HEK293 (cell line): ENCODE results near the gene SGPL1.

Source experiments
- CTCF ChIA-PET: fragments of 350-600 bp; formaldehyde crosslinking; extraction: SDS; loops from one replicate; lab custom pipeline; 2021; ENCODE audit warnings: antibody characterized with exemption; lab: Yijun Ruan, JAX
- POLR2A ChIA-PET: fragments of 300-600 bp; formaldehyde crosslinking; extraction: SDS; loops from one replicate; lab custom pipeline; 2020; ENCODE audit warnings: antibody characterized with exemption, inconsistent platforms; lab: Yijun Ruan, JAX
- H3K27ac ChIP-seq: fragments of 200-500 bp; sonication (Bioruptor generic); 2 replicates; pipeline ENCODE4 v1.5.1; 2014; ENCODE audit warnings: low read depth, low read length, control low read depth, inconsistent platforms; ENCODE audit errors: extremely low read depth
- H3K36me3 ChIP-seq, 2 experiments: fragments of 200-500 bp in 1 of 2; sonication (Bioruptor generic) in 1 of 2; 1 replicate in 1 of 2; 2 replicates in 1 of 2; pipeline ENCODE4 v1.5.1; 2014 to 2017; ENCODE audit warnings: inconsistent platforms in 2 of 2, low read length in 2 of 2; ENCODE audit not compliant: control insufficient read depth in 2 of 2, insufficient read depth in 1 of 2
- H3K4me1 ChIP-seq: fragments of 200-500 bp; sonication (Bioruptor generic); 2 replicates; pipeline ENCODE4 v1.5.1; 2014; ENCODE audit warnings: mild to moderate bottlenecking, low read length, inconsistent platforms; ENCODE audit not compliant: control insufficient read depth, insufficient read depth
- H3K4me3 ChIP-seq: 2 replicates; pipeline ENCODE4 v1.5.1; 2011; ENCODE audit warnings: low read depth, mild to moderate bottlenecking, control low read depth, low read length, moderate library complexity
- H3K9me3 ChIP-seq: fragments of 200-500 bp; sonication (Bioruptor generic); 2 replicates; pipeline ENCODE4 v1.5.1; 2014; ENCODE audit warnings: low read depth, low read length, inconsistent platforms; ENCODE audit not compliant: control insufficient read depth, insufficient read depth
- BCL11A ChIP-seq: fragments of 450-650 bp; formaldehyde crosslinking; IDR thresholded peaks from 2 replicates; pipeline ENCODE4 v1.5.1; 2016; ENCODE audit warnings: low read depth, missing biosample characterization, missing genetic modification characterization
- HOXC10 ChIP-seq: sonication (generic); formaldehyde crosslinking; IDR thresholded peaks from 2 replicates; pipeline ENCODE4 v1.8.1; 2023; ENCODE audit warnings: mild to moderate bottlenecking, missing genetic modification reagents
- OSR2 ChIP-seq: fragments of 450-650 bp; formaldehyde crosslinking; IDR thresholded peaks from 2 replicates; pipeline ENCODE4 v1.5.1; 2016; ENCODE audit warnings: missing biosample characterization, missing genetic modification characterization
- WT1 ChIP-seq: fragments of 450-650 bp; formaldehyde crosslinking; IDR thresholded peaks from 2 replicates; pipeline ENCODE4 v1.5.1; 2016; ENCODE audit warnings: missing biosample characterization, missing genetic modification characterization
- ZBTB1 ChIP-seq: fragments of 450-650 bp; formaldehyde crosslinking; IDR thresholded peaks from 2 replicates; pipeline ENCODE4 v1.5.1; 2016; ENCODE audit warnings: missing biosample characterization, missing genetic modification characterization
- ZBTB7A ChIP-seq: fragments of 450-650 bp; formaldehyde crosslinking; IDR thresholded peaks from 2 replicates; pipeline ENCODE4 v1.5.1; 2016; ENCODE audit warnings: low read depth, missing biosample characterization, missing genetic modification characterization
- ZBTB8A ChIP-seq: fragments of 450-650 bp; formaldehyde crosslinking; IDR thresholded peaks from 2 replicates; pipeline ENCODE4 v1.5.1; 2016; ENCODE audit warnings: missing biosample characterization, missing genetic modification characterization
- ZNF121 ChIP-seq: fragments of 450-650 bp; formaldehyde crosslinking; IDR thresholded peaks from 2 replicates; pipeline ENCODE4 v1.5.1; 2016; ENCODE audit warnings: missing biosample characterization, missing genetic modification characterization
- ZNF133 ChIP-seq: fragments of 450-650 bp; formaldehyde crosslinking; IDR thresholded peaks from 2 replicates; pipeline ENCODE4 v1.5.1; 2016; ENCODE audit warnings: missing biosample characterization, missing genetic modification characterization
- ZNF184 ChIP-seq: fragments of 450-650 bp; IDR thresholded peaks from 2 replicates; pipeline ENCODE4 v1.5.1; 2018; ENCODE audit warnings: missing biosample characterization, mild to moderate bottlenecking, missing genetic modification characterization
- ZNF311 ChIP-seq: fragments of 450-650 bp; formaldehyde crosslinking; IDR thresholded peaks from 2 replicates; pipeline ENCODE4 v1.5.1; 2017; ENCODE audit warnings: missing biosample characterization, missing genetic modification characterization, borderline replicate concordance
- ZNF354C ChIP-seq: fragments of 450-650 bp; formaldehyde crosslinking; IDR thresholded peaks from 2 replicates; pipeline ENCODE4 v1.5.1; 2016; ENCODE audit warnings: missing biosample characterization, missing genetic modification characterization, low read depth, borderline replicate concordance
- ZNF664 ChIP-seq: fragments of 450-650 bp; formaldehyde crosslinking; IDR thresholded peaks from 2 replicates; pipeline ENCODE4 v1.5.1; 2016; ENCODE audit warnings: missing biosample characterization, missing genetic modification characterization
- ZNF768 ChIP-seq: fragments of 450-650 bp; formaldehyde crosslinking; IDR thresholded peaks from 2 replicates; pipeline ENCODE4 v1.5.1; 2018; ENCODE audit warnings: missing biosample characterization, mild to moderate bottlenecking, missing genetic modification characterization
- ZNF792 ChIP-seq: fragments of 450-650 bp; formaldehyde crosslinking; IDR thresholded peaks from 2 replicates; pipeline ENCODE4 v1.5.1; 2016; ENCODE audit warnings: missing biosample characterization, missing genetic modification characterization
- TF ChIP-seq, protein P1 (sequence below): fragments of 450-650 bp; formaldehyde crosslinking; conservative IDR thresholded peaks from 2 replicates; pipeline ENCODE4 v1.5.1; 2016; ENCODE audit warnings: low read depth, missing biosample characterization, missing genetic modification characterization
- TF ChIP-seq, protein P2 (sequence below): fragments of 450-650 bp; formaldehyde crosslinking; IDR thresholded peaks from 2 replicates; pipeline ENCODE4 v1.5.1; 2016; ENCODE audit warnings: missing biosample characterization, missing genetic modification characterization

The SGPL1 gene

DNA sequence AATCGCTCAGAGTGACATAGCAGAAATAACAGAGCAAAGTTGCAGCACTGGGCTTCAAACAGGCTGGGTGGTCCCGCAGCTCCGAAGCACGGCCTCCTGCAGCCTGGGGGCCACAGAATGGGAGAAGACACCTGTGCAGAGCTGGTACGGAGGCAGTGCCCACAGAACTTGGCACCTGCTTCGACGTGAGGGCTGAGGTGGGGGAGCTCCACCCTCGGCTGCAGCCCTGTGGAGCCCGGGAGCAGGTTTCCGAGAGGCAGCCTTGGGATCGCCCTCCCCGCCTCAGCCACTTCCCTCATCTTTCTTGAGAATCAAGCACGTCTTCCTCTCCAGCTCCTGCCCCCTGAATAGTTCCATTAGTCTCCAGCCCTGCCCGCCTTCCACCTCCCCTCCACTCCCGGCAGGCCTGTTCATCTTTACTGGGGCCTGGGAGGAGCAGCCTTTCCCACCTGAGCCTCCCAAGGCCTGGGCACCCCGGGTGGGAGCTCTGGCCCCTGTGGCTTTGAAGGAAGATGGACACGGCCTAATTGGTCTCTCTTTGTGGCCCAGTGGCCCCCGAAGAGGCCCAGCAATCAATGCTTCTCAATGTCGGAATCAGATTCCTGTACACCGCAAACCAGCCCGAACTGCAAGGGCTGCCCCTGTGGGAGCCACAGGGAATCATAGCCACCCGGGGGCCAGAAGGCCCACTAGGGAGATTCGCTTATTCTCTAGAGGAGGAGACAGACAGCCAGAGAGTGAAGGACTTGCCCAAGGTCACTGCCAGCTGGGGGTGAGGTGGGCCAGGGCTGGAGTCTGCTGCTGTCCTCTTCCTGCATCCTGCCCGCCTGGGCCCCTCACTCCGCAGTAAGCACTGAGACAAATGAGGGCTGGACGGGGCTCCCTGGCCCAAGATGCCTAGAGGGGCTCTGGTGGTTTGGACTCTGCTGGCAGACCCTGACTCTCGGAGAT, 89.6 kb downstream of the SGPL1 start:
- Histone ChIP-seq H3K4me3 (no peak overlapping the region), H3K36me3 (no peaks in the 10 kb centered on the region), H3K9me3 (no peaks in the 10 kb centered on the region), H3K4me1 (no peaks in the 10 kb centered on the region), H3K27ac (no peak overlapping the region)
- no peak for TF ChIP-seq ZNF664
- TF ChIP-seq ZBTB8A (tag by site-specific recombination), result no peak
- TF ChIP-seq, protein P1, sequence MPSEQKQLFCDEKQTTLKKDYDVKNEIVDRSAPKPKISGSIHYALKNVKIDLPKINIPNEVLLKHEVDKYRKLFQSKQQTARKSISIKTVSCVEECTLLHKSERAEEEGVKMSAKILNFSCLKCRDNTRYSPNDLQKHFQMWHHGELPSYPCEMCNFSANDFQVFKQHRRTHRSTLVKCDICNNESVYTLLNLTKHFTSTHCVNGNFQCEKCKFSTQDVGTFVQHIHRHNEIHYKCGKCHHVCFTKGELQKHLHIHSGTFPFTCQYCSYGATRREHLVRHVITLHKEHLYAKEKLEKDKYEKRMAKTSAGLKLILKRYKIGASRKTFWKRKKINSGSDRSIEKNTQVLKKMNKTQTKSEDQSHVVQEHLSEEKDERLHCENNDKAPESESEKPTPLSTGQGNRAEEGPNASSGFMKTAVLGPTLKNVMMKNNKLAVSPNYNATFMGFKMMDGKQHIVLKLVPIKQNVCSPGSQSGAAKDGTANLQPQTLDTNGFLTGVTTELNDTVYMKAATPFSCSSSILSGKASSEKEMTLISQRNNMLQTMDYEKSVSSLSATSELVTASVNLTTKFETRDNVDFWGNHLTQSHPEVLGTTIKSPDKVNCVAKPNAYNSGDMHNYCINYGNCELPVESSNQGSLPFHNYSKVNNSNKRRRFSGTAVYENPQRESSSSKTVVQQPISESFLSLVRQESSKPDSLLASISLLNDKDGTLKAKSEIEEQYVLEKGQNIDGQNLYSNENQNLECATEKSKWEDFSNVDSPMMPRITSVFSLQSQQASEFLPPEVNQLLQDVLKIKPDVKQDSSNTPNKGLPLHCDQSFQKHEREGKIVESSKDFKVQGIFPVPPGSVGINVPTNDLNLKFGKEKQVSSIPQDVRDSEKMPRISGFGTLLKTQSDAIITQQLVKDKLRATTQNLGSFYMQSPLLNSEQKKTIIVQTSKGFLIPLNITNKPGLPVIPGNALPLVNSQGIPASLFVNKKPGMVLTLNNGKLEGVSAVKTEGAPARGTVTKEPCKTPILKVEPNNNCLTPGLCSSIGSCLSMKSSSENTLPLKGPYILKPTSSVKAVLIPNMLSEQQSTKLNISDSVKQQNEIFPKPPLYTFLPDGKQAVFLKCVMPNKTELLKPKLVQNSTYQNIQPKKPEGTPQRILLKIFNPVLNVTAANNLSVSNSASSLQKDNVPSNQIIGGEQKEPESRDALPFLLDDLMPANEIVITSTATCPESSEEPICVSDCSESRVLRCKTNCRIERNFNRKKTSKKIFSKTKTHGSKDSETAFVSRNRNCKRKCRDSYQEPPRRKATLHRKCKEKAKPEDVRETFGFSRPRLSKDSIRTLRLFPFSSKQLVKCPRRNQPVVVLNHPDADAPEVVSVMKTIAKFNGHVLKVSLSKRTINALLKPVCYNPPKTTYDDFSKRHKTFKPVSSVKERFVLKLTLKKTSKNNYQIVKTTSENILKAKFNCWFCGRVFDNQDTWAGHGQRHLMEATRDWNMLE (tag by site-specific recombination), result no peak
- TF ChIP-seq BCL11A, result no peak
- TF ChIP-seq ZBTB1 (tag by site-specific recombination), result no peak
- POLR2A ChIA-PET, result no interaction called here
- CTCF ChIA-PET, result interaction anchor here (0.6 to 5.2 kb wide), 6 partner anchors 16 to 792 kb away, joined by 3 to 64 read pairs (median 4); no protein-coding TSS in a partner anchor

DNA sequence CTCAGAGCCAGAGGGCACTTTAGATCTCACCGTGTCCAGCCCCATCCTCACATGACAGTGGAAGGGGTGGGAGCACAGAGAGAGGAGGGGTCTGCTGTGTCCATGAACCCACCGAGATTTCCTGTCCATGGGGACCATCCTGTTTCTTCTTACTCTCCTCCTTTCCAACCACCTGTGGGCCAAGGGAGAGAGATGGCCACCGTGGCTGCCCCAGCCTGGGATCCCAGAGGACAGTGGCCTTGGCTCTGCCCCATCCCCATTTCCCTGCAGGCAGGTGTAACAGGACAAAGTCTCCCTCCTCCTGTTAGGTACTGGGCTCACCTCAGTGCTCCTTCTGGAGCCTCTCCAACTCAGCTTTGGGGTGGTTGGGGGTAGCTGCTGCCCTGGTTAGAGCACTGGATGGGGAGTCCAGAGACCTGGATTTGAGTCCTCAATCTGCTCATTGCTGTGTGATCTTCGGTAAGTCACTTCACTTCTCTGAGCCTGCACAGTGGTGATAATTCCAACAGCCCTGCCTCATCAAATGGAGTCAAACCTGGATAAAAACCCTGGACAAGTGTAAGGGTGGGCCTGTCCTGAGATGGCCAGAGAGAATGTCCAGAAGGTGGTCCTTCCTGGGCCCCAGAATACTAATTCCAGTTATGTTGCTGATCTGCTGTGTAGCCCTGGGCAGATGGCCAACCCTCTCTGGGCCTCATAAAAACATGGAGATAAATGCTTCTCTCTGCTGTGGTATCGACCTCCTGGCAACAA, 90.5 kb downstream of the SGPL1 start:
- CTCF ChIA-PET, result interaction anchor here (1.6 kb wide), 2 partner anchors 16 to 305 kb away, joined by 4 to 6 read pairs; no protein-coding TSS in a partner anchor
- TF ChIP-seq ZNF768 (tag by site-specific recombination), result peak; percentile 88; the same call in 1 of the 2 replicates
- no peak for TF ChIP-seq ZNF121
- TF ChIP-seq, all 188 proteins: peak for 1
- POLR2A ChIA-PET, result no interaction called here
- H3K27ac ChIP-seq, result no peak overlapping the region
- H3K36me3 ChIP-seq, result no peaks in the 10 kb centered on the region
- H3K4me1 ChIP-seq, result no peaks in the 10 kb centered on the region
- no peaks in the 10 kb centered on the region for H3K9me3 ChIP-seq
- H3K4me3 ChIP-seq, result no peak overlapping the region

DNA sequence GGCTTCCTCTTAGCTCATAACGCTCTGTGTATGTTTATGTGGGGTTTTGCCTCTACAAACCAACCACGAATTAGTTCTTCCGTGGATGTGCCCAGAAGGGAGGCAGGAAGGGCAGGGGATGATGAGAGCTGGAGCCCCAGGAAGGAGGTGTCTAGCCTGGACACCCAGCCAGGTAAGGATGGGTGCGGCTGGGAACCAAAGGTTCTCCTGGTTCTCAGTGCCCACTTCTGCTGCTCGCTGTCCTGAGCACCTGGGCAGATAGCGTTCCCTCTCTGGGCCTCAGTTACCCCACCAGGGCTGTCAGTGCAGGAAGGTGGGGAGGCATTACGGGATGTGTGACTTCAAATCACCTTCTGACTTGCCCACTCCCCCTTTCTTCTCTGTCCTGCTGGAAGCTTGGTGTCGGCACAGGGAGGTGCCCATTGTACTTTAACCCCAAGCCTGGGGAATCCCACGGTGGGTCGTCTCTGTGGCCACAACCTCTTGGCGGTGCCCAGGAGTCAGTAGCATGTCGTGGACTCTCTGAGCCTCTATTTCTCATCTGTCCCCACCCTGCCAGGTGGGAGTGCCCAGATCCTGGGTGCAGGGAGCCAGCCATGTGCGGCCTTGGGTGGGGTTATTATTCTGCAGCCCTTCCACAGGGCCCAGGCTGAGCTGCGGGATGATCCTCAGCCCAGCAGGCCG, 91.3 kb downstream of the SGPL1 start:
- POLR2A ChIA-PET, result no interaction called here
- no peak overlapping the region for H3K4me3 ChIP-seq
- TF ChIP-seq ZNF311 (tag by site-specific recombination) (no peak), ZNF184 (tag by site-specific recombination) (no peak), ZBTB7A (tag by site-specific recombination) (no peak), WT1 (tag by site-specific recombination) (no peak), HOXC10 (no peak), ZNF354C (tag by site-specific recombination) (no peak), ZNF792 (no peak), ZNF133 (tag by site-specific recombination) (no peak), OSR2 (tag by site-specific recombination) (no peak)
- TF ChIP-seq, protein P2, sequence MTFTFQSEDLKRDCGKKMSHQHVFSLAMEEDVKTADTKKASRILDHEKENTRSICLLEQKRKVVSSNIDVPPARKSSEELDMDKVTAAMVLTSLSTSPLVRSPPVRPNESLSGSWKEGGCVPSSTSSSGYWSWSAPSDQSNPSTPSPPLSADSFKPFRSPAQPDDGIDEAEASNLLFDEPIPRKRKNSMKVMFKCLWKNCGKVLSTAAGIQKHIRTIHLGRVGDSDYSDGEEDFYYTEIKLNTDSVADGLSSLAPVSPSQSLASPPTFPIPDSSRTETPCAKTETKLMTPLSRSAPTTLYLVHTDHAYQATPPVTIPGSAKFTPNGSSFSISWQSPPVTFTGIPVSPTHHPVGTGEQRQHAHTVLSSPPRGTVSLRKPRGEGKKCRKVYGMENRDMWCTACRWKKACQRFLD, result no peak
- CTCF ChIA-PET, result interaction anchor here (0.6 to 1.6 kb wide), 2 partner anchors 198 to 304 kb away, joined by 3 to 6 read pairs; no protein-coding TSS in a partner anchor
- H3K27ac ChIP-seq, result no peak overlapping the region
- no peaks in the 10 kb centered on the region for H3K4me1 ChIP-seq
- H3K36me3 ChIP-seq, result no peaks in the 10 kb centered on the region
- H3K9me3 ChIP-seq, result no peaks in the 10 kb centered on the region
